Measurements from ENCODE around the gene DTX3.
"Not testable (repeated sequence)": the region's sequence is repeated elsewhere in the genome, so short reads cannot be mapped to it uniquely, and the experiment has no call there.

Gene DTX3

GRCh38 chr12:57607958-57608663, 3.5 kb downstream of the DTX3 start:
- no peak for DNase-seq

DNA sequence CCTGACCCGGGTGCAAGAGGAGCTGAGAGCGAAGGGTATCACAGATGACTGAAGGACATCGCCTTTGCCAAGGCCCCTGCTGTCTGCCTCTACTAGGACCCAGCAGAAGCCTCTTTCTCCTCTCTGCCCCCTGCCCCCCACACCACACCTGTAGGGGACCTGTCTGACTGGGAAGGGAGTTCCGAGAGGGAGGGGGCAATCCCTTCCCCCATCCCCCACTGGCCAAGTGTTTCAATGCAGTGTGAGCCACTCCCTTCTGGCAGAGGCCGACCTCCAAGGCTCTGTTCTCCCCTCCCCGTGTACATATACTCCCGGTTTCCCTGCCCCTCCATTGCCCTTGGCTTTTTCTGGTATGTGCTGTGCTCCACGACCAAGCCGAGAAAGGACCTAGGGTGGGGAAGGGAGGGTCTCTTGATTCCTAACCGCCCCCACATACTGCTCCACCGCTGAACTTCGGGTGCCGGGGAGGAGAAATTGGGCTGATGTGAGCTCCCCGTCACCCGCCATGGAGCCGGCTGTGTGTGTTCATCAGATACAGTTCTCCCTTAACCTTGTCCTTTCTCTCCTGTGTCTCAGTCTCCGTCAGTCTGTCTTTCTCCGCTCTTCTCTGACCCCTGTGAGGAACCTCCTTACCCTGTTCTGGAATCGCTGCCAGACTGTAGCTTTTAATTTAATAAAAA, 4.6 kb downstream of the DTX3 start:
- no peak for DNase-seq

- DNase-seq, result no peak
These were observed 5.3 kb downstream of the DTX3 start for GRCh38 chr12:57609781-57610553.

GRCh38 chr12:57610554-57611107, 6.0 kb downstream of the DTX3 start:
- no peak for DNase-seq

DNA sequence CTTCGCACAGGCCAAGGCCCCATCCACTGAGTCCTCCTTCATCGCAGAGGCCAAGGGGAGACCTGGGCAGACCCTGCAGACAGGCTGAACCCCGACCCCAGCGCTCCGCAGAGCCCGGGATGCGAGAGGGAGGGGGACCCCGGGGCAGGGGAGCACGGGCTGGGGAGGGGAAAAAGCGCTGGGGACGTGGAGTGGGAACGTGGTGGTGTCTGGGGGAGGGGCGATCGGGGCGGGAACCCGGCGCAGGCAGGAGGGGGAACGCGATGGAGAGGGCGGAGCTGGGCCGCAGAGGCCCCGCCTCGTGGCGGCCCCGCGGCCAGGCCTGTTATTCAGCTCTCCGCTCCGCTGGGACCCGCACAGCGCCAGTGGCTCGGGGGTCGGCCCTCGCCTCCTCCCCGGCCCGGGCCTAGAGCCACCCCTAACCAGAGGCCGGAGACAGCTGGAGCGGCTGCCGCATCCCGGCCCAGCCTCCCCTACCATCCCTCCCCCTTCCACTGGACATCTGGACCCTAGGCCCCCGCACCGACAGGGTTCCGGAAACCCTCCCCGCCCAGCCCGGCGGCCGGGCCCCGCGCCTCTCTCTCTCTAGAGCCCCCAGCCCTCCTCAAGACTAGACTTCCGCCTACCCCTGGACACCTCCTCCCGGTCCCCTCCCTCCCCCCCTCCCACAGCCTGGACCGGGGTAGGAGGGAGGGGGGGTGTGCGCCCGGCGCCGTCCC, 6.6 kb downstream of the DTX3 start, which contains the start of gene ARHGEF25:
Gene ARHGEF25 (plus strand): TSS at position 328 of the 719 bp plus-strand sequence. CDS start 460 bp downstream, outside the sequence.
- no peak for DNase-seq

- DNase-seq, result no peak
These were observed 7.4 kb downstream of the DTX3 start for GRCh38 chr12:57611827-57612710.

DNA sequence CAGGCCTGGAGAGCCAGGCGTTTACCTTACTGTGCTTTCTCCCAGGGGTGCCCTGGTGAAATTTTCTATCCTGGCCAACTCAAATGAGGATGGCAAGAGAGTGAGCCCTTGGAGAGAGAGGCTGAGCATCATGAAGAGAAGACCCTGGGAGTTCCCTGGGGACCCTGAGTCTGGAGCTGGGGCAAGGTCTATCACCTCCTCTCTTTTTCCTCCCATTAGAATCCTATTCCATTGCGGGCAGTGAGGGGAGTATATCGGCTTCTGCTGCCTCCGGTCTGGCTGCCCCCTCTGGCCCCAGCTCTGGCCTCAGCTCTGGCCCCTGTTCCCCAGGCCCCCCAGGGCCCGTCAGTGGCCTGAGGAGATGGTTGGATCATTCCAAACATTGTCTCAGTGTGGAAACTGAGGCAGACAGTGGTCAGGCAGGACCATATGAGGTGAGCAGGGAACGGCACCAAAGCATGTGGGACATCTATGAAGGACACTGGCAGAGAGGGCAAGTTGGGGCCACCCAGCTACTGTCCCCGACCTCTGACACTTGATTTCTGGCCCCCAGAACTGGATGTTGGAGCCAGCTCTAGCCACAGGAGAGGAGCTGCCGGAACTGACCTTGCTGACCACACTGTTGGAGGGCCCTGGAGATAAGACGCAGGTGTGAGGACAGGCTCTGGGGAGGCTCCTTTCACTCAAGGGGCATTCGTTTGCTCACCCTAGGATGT, 8.2 kb downstream of the DTX3 start:
- DNase-seq, result no peak

DNA sequence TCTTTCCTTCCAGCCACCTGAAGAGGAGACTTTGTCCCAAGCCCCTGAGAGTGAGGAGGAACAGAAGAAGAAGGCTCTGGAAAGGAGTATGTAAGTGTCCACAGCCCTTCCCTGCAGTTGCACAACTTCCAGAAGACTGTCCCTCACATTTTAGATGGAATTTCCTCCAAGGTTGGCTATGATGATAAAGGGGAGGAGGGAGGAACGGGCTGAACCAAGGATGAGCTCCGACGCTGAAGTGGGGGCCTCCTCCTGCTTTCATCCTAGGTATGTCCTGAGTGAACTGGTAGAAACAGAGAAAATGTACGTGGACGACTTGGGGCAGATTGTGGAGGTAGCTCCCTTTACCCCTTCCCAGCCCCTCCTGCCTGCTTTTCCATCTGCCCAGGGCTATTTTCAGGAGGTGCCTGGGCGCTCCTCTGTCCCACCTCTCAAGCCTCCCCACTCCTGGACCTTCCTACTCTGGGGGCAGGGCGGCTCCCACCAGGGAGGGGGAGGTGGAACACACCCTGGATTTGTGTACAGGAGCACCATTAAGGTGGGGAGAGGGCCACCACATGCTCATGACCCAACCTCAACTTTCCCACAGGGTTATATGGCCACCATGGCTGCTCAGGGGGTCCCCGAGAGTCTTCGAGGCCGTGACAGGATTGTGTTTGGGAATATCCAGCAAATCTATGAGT, 8.9 kb downstream of the DTX3 start:
- DNase-seq, result no peak

DNA sequence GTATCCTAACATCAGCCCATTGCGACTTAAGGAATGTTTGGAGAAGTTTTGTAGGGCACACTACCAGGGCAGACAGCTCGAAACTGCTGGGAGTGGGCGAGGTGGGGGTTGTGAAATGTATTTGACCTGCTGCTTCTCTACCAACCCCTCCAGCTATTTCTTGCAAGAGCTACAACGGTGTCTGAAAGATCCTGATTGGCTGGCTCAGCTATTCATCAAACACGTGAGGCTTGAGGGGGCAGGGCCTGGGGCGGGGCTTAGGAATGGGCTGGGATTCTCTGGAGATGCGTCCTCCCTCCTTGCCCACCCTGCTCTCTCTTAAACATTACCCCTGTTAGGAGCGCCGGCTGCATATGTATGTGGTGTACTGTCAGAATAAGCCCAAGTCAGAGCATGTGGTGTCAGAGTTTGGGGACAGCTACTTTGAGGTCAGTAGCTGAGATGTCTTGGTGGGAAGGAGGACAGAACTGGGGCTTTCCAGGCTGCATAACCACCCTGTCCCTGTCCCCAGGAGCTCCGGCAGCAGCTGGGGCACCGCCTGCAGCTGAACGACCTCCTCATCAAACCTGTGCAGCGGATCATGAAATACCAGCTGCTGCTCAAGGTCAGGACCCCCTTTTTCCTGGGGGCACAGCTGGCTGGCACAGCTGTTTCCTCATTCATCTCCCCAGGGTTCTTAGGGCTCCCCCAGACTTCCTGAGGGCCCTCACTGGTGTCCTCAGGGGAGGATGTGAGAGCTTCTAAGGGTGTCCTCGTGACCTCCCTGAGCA, 9.7 kb downstream of the DTX3 start:
- no peak for DNase-seq

GRCh38 chr12:57614948-57615500, 10.4 kb downstream of the DTX3 start:
- no peak for DNase-seq

GRCh38 chr12:57615637-57616036, 11.0 kb downstream of the DTX3 start:
- no peak for DNase-seq

DNA sequence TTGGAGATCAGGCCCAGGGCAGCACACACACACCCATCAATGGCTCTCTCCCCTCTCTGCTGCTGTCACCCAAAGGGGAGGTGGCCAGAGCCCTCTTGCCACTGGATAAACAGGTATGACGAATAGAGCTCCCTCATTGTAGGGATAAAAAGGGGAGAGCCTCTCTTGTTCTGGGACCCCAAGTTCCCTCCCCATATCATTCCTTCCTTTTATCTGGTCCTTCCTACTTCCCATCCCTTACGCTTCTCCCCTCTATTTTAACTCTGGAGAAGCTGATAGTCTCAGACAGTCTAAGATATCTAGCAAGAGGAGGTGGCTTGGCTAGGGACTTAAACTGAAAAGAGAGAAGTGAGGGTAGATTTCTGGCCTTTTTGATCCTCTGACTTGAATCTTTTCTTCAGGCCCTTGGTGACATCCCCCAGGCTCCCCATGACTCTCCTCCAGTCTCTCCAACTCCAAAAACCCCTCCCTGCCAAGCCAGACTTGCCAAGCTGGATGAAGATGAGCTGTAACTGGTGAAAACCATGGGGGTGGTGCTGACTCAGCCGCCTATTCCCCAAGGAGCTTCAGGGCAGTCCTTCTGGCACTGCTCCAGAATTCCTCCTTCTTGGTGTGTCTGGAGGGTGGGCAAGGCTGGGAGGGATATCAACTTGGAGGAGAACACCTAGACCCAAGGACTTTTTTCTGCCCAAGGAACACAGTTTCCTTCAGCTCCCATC, 11.9 kb downstream of the DTX3 start:
- no peak for DNase-seq

DNA sequence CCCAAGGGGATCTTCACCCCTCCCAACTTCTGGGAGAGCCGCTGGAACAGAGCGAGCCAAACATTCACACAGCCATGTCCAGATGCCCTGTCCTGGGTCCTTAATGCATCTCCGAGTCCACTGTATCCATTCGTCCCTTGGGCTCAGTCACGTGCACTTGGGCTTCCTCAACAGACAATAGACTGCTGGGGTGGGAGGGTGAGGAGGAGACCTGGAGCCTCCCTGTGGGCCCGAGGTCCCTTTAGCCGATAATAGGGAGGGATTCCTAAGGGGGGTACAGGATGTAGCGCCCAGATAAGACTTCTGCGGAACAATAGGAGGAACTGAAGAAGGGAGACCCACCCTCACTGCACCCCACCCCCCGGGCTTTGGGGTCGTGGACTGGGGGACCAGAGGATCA, 13.3 kb downstream of the DTX3 start:
- no peak for DNase-seq

GRCh38 chr12:57618431-57618830, 13.8 kb downstream of the DTX3 start:
- DNase-seq, result not testable (repeated sequence)

GRCh38 chr12:57618966-57619433, 14.4 kb downstream of the DTX3 start:
- no peak for DNase-seq

- no peak for DNase-seq
These were observed 15.0 kb downstream of the DTX3 start for GRCh38 chr12:57619434-57620244.

DNA sequence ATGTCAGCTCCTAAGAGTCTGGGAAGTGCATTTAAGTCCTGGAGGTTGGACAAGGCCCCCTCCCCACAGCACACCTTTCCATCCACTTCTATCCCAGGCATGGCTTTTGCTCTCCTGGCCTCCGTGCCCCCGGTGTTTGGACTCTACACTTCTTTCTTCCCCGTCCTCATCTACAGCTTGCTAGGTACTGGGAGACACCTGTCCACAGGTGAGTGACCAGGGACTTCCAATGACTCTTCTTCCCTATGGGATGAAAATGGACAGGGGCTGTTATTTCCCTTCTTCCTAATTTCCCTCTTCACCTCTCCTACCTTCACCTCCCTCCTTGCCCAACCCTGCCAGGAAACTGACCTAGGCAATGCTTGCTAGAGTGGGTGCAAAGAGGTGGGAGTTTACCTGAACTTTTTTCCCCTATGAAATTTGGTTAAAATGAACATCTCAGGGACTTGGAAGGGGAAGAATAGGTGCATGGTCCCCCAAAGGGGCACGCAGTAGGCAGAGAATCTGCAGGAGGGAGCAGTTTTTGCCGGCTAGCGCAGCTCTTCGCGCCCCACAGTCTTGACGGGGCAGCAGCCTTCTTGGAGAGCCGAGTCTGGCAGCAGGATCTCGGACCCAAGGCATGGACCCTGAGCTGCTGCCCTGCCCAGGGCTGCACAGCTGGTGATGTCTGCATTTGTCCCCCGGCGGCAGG, 15.8 kb downstream of the DTX3 start:
- DNase-seq, result no peak
